Type B pancreatic cell (in vitro differentiated cells): ENCODE measurements around the gene TM9SF1. TPM values are rescaled to one million over a fixed set of nuclear protein-coding genes. Genes with fewer than 3 reads are reported as not detected.

Experiments
- DNase-seq: peaks from one replicate; pipeline ENCODE4 v3.0.0; 2021; ENCODE audit warnings: mixed read lengths; ENCODE audit not compliant: unreplicated experiment; ENCODE audit errors: extremely low spot score
- H3K27ac Mint-ChIP-seq: 2 replicates; pipeline ENCODE4 v1.8.0; 2021; ENCODE audit warnings: mild to moderate bottlenecking, mixed read lengths
- H3K27me3 Mint-ChIP-seq: 2 replicates; pipeline ENCODE4 v1.8.0; 2021; ENCODE audit warnings: mixed read lengths
- H3K36me3 Mint-ChIP-seq: 2 replicates; pipeline ENCODE4 v1.8.0; 2021; ENCODE audit warnings: mixed read lengths
- H3K4me1 Mint-ChIP-seq: one replicate; pipeline ENCODE4 v1.8.0; 2021; ENCODE audit warnings: mixed read lengths; ENCODE audit not compliant: unreplicated experiment
- H3K4me3 Mint-ChIP-seq: 2 replicates; pipeline ENCODE4 v1.8.0; 2021; ENCODE audit warnings: mild to moderate bottlenecking, mixed read lengths
- H3K9me3 Mint-ChIP-seq: 2 replicates; pipeline ENCODE4 v1.8.0; 2021; ENCODE audit warnings: mixed read lengths
- total RNA-seq: library from RNA; stranded (reverse); gene quantifications from 2 replicates; pipeline ENCODE4 v1.2.1, GENCODE V29; 2021; ENCODE audit warnings: low replicate concordance
- TF ChIP-seq, protein P1 (sequence below): fragments of 200-600 bp; sonication (generic); conservative IDR thresholded peaks from 2 replicates; pipeline ENCODE4 v1.5.0; 2021; ENCODE audit warnings: antibody characterized with exemption, mild to moderate bottlenecking

TM9SF1 gene
- total RNA-seq, 1 donor from 2014 or later, result 50.5 TPM

DNA sequence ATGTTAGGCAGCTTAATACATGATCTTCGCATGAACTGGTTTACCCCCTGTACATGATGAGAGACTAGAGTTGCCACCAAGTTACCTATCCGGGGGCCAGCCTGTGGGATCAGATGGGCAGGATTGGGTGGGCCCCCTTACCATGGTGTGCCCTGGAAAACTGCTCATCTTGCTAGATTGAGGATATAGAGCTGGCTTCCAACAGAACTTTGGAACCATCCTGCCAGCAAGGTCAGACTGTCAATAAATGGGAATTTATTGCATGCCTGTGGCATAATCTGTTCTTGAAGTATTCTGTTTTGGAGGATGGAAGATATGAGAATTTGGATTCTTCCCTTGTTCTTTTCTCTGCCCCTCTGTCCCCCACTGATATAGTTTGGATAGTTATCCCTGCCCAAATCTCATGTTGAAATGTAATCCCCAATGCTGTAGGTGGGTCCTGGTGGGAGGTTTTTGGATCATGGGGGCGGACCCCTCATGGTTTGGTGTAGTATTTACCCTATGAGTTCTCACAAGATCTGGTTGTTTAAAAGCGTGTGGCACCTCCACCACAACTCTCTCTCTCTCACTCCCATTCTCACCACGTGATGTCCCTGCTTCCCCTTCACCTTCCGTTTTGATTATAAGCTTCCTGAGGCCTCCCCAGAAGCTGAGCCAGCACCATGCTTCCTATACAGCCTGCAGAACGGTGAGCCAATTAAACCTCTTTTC is 3.7 kb upstream of the TM9SF1 start:
- no peaks in the 10 kb centered on the region for H3K9me3 Mint-ChIP-seq
- peaks cover 29% of the 10 kb centered on the region for H3K4me1 Mint-ChIP-seq
- H3K27me3 Mint-ChIP-seq, result no peaks in the 10 kb centered on the region
- H3K36me3 Mint-ChIP-seq, result peaks cover 43% of the 10 kb centered on the region
- peak overlapping the region; percentile 38 for H3K4me3 Mint-ChIP-seq
- no peak overlapping the region for H3K27ac Mint-ChIP-seq
- TF ChIP-seq, protein P1, sequence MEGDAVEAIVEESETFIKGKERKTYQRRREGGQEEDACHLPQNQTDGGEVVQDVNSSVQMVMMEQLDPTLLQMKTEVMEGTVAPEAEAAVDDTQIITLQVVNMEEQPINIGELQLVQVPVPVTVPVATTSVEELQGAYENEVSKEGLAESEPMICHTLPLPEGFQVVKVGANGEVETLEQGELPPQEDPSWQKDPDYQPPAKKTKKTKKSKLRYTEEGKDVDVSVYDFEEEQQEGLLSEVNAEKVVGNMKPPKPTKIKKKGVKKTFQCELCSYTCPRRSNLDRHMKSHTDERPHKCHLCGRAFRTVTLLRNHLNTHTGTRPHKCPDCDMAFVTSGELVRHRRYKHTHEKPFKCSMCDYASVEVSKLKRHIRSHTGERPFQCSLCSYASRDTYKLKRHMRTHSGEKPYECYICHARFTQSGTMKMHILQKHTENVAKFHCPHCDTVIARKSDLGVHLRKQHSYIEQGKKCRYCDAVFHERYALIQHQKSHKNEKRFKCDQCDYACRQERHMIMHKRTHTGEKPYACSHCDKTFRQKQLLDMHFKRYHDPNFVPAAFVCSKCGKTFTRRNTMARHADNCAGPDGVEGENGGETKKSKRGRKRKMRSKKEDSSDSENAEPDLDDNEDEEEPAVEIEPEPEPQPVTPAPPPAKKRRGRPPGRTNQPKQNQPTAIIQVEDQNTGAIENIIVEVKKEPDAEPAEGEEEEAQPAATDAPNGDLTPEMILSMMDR, result no peak
- no peak for DNase-seq

DNA sequence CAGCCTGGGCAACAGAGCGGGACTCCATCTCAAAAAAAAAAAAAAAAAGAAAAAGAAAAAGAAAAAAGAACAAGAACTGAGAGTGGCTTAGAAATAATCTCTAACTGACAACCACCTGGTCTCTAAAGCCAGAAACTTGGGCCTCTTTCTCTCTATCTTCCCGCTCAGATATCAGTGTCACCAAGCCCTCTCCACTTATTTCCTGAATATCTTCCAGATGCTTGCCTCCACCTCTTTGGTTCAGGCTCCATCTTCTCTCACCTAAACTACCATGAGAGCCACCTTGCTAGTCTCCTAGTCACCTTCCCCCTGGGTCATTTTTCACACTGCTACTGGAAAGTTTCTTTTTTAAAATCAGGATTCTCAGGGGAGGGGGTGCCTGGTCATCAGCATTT is 1.8 kb upstream of the TM9SF1 start:
- TF ChIP-seq, protein P1, result no peak
- peaks cover 40% of the 10 kb centered on the region for H3K36me3 Mint-ChIP-seq
- no peaks in the 10 kb centered on the region for H3K27me3 Mint-ChIP-seq
- no peaks in the 10 kb centered on the region for H3K9me3 Mint-ChIP-seq
- H3K27ac Mint-ChIP-seq, result no peak overlapping the region
- DNase-seq, result no peak
- H3K4me3 Mint-ChIP-seq, result peak overlapping the region; percentile 83
- H3K4me1 Mint-ChIP-seq, result peaks cover 30% of the 10 kb centered on the region

DNA sequence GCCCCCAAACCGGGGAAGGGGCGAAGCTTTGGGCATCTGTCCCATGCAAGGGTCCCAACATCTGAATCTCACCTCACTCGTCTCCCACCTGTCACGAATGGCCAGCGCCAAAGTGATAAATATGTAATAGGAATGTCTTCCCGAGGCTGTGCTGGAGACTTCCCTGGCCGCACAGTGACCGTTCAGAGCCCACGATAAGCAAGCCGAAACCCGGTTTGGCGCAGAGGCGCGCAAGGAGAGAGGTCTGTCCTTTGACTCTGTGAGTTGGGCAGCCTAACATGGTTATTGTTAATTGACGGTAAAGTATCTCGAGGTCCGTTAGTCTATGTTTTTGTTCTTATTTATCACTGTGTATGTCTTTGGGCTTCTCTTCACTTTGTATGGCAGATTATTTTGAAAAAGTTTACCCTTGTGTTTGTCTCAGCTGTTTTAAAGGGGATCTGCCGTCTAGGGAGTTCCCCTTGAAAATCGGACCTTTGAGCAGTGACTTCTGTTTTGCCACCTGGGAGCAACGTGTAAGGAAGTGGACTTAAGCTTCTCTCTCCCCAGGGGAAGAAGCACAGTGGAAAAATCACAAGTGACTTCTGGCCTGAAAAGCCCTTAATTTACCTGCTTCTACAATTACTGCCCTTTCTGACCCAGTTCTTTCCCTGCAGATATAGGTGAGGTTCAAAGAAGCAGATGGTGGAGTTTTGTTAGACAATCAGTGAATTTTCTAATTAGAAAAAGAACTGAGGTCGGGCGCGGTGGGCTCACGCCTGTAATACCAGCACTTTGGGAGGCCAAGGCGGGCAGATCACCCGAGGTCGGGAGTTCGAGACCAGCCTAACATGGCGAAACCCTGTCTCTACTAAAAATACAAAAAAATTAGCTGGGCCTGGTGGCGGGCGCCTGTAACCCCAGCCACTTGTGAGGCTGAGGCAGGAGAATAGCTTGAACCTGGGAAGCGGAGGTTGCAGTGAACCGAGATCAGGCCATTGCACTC is 1.1 kb upstream of the TM9SF1 start:
- Mint-ChIP-seq H3K36me3 (peaks cover 34% of the 10 kb centered on the region), H3K27ac (peak overlapping the region; percentile 96), H3K9me3 (no peaks in the 10 kb centered on the region), H3K4me1 (peaks cover 34% of the 10 kb centered on the region), H3K4me3 (peak overlapping the region; percentile 98), H3K27me3 (no peaks in the 10 kb centered on the region)
- TF ChIP-seq, protein P1, result no peak
- no peak for DNase-seq

DNA sequence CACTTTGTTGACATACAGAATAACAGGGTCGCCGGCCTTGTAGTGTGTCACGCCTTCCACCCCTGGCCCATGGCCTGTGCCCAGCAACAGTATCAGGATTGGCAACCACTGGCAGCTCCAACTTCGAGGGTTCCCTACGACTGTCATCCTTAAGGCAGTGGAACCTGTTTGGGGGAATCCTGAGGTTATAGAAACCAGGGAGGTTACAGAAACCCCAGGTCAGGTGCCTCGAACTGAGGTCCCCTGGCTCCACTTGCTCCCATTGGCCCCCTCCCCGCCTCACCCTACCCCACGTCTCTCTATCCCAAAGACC is 412 bp downstream of the TM9SF1 start:
- peak overlapping the region; percentile 88 for H3K27ac Mint-ChIP-seq
- H3K9me3 Mint-ChIP-seq, result no peaks in the 10 kb centered on the region
- no peak for DNase-seq
- H3K4me3 Mint-ChIP-seq, result peak overlapping the region; percentile 98
- TF ChIP-seq, protein P1, result no peak
- H3K4me1 Mint-ChIP-seq, result peaks cover 34% of the 10 kb centered on the region
- H3K27me3 Mint-ChIP-seq, result no peaks in the 10 kb centered on the region
- peaks cover 35% of the 10 kb centered on the region for H3K36me3 Mint-ChIP-seq

DNA sequence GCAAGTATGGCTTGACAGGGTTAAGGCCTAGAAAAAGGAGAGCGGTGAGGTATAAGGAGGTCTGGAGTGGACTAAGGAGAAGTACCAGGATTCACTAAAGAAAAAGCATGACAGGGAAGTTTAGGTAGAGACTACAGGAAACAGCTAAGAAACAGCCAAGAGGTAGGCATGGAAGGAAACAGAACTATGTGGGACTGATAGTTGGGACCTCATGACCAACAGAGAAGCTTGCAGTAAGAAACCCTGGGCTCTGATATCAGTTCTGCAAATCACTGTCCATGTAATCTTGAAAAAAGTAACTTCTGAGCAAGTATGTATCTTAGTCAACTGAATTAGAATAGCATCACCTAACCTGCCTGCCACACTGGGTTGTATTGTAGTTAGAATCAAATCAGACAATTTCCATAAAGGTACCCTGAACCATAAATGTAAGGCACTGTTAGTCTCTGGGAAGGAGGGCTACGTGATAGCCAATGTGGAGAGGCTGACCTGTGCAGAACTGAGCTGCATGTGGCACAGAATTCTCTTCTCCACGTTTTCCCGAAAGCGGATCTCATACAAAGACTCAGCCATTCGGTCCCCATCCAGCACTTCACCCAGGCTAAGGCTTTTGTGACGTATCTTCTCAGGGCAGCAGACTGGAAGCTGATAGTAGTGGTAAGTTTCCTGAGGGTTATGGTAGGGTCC is 912 bp downstream of the TM9SF1 start:
- Mint-ChIP-seq H3K27ac (peak overlapping the region; percentile 88), H3K4me1 (peaks cover 35% of the 10 kb centered on the region), H3K27me3 (no peaks in the 10 kb centered on the region), H3K9me3 (no peaks in the 10 kb centered on the region), H3K36me3 (peaks cover 35% of the 10 kb centered on the region), H3K4me3 (peak overlapping the region; percentile 98)
- TF ChIP-seq, protein P1, result no peak
- DNase-seq, result no peak
